GM10266 (cell line): ENCODE data around the gene TNNT3.

Experiments used
- DNase-seq: peaks from one replicate; pipeline ENCODE4 v3.0.0; 2012; ENCODE audit errors: extremely low spot score
- TF ChIP-seq, protein P1 (sequence below): IDR thresholded peaks from 2 replicates; pipeline ENCODE4 v1.5.1; 2012; ENCODE audit warnings: mild to moderate bottlenecking, low read depth; ENCODE audit not compliant: control insufficient read depth, insufficient read depth; ENCODE audit errors: missing control alignments

TNNT3 gene

DNA sequence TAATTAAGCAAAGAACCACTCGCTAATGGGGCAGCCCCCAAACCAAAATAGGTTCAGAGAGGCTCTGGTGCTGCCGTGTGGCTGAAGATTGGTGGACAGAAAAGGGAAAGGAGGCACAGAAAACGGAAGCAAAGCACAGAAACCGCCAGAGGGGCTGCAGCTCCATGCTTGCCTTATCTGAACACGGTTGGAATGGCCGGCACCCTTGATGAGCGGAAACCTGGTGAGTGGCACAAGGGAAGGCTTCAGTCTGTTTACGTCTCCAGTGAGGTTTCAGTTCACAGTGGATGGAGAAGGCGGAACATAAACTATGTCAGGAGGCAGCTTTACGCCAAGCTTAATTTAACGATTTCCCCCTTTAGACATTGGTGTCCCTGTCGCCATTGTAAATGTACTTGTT lies 22.6 kb upstream of the TNNT3 start:
- TF ChIP-seq, protein P1, sequence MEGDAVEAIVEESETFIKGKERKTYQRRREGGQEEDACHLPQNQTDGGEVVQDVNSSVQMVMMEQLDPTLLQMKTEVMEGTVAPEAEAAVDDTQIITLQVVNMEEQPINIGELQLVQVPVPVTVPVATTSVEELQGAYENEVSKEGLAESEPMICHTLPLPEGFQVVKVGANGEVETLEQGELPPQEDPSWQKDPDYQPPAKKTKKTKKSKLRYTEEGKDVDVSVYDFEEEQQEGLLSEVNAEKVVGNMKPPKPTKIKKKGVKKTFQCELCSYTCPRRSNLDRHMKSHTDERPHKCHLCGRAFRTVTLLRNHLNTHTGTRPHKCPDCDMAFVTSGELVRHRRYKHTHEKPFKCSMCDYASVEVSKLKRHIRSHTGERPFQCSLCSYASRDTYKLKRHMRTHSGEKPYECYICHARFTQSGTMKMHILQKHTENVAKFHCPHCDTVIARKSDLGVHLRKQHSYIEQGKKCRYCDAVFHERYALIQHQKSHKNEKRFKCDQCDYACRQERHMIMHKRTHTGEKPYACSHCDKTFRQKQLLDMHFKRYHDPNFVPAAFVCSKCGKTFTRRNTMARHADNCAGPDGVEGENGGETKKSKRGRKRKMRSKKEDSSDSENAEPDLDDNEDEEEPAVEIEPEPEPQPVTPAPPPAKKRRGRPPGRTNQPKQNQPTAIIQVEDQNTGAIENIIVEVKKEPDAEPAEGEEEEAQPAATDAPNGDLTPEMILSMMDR: no peak
- DNase-seq: peak; percentile 36

DNA sequence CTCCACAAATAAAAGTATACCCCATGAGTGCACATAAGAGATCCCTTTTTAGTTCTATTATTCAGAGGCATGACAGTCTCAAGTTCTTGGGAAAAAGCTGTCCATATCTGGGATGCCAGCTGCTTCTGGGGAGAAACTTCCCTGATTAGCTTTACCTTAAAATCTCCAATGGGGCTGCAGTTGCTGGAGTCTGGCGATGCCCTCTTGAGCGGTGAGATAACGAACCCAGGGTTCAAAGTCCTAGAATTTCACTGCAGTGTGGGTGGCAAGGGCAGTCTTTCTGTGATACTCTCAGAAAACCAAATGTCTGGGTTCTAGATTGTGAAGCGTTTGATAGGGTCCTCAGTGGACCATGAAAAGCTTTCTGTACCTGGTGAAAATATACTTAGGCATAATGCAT lies 20.4 kb upstream of the TNNT3 start:
- TF ChIP-seq, protein P1: no peak
- DNase-seq: no peak

DNA sequence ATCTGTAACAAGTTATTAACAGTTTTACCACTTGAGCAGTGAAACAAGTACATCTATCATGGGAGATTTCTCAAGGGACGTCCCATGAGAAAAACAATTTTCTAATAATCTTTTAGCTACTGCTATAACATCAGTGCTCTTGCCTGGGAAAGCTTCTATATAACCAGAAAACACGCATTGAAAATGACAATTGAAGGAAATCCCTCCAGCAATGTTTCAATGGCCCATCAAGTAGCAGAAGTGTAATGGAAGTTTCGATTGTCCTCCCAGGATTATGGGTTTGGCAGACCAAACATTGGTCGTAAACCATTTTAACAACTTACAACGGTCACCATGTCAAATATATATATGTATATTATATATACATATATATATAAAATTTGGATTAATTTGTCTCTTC lies 19.8 kb upstream of the TNNT3 start:
- no peak for DNase-seq
- TF ChIP-seq, protein P1: no peak

DNA sequence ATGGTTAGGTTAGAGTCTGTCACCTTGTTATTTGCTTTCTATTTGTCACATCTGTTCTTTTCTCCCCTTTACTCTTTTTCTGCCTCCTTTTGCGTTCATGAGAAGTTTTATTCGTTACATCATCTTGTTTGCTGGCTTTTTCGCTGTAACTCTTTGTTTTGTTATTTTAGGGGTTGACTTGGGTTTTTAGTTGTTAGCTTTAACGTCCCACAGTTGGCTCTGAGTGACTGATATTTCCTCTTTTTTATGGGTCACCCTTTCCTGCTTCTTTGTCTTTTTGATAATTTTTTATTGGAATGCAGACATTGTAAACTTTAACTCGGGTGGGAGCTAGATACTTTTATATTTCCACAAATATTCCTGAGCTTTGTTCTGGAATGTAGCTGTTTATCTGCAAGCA lies 13.3 kb upstream of the TNNT3 start:
- TF ChIP-seq, protein P1: no peak

DNA sequence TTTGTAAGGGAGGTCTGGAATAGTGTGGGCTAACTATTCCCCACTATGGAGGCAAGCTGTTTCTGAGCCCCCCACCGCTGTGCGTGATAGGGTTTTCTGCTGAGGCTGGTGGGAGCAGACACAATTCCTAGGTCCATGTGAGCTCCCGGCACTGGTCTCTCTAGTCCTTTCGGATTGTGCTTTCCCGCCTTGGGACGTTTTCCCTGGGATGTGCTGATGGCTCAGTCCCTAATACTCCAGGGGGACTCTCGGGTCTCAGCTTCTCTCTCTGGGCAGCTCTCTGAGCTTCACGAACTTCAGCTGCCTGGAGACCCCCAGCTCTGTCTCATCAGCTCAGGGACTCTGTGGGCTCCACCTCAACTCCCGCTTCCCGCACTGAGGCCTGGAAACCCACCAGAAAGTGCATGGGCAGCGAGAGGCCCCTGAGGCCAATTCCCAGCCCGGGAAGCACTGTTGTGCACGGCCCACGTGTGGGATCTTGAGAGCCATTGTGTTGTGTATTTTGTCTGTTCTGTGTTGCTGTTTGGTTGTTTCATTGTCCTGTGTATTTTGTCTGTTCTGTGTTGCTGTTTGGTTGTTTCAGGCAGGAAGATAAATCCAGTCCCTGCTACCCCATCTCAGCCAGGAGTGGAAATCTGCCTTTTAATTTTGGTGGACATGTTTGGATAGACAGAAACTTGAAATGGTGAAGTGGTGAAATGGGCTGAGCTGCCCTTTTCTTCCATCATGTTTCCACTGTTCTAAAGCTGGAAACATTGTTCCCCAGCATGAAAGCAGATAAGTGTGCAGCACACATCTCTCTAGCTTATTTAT lies 12.7 kb upstream of the TNNT3 start:
- DNase-seq: no peak
- TF ChIP-seq, protein P1: no peak

More for the DNA sequence above, 13.3 kb upstream of the TNNT3 start:
- no peak for DNase-seq

DNA sequence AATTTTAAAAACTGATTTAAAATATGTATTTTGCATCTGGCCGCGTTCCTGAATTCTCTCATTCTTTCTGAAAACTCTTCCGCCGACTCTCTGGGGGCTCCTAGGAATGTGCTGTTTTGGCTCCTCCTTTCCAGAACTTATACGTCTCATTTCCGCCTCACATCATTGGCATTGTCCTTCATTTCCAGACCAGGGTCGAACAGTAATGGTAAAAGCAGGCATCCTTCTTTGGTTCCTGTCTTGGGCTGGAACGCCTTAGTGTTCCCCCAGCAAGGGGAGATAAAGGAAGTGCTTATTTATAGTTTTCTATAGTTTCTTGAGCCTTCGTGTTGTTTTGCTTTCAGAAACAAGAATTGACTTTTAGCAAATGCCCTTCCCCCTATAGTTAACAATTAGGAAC lies 10.9 kb upstream of the TNNT3 start:
- DNase-seq: no peak
- TF ChIP-seq, protein P1: no peak

DNA sequence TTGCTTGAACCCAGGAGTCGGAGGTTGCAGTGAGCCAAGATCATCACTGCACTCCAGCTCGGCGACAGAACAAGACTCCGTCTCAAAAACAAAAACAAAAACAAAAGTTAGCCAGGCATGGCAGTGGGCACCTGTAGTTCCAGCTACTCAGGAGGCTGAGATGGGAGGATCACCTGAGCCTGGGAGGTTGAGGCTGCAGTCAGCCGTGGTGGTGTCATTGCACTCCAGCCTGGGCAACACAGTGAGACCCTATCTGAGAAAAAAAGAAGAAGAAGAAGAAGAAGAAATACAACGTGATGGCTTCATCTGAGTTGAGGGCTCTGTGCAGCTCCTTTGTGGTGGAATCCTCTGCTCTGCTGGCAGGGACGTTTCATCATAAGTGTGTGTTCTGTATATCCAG lies 10.0 kb upstream of the TNNT3 start:
- no peak for DNase-seq

More for the DNA sequence above, 10.0 kb upstream of the TNNT3 start:
- TF ChIP-seq, protein P1: no peak
